ENCODE results near the gene COG2.
A peak's percentile ranks its signal among the peaks of the same experiment; 100 is the strongest.
"Not testable (repeated sequence)": the region's sequence is repeated elsewhere in the genome, so short reads cannot be mapped to it uniquely, and the experiment has no call there.

COG2 gene

GRCh38 chr1:230642263-230642959 lies at the start of gene COG2:
COG2 (plus strand) TSS chr1:230642481; CDS start chr1:230642607, 126 bp downstream.
- peak; percentile 99 for DNase-seq (ENCODE audit: low read depth, low spot score)

GRCh38 chr1:230592848-230593414 lies 49.4 kb upstream of the COG2 start:
- no peak for DNase-seq (ENCODE audit: low read depth, low spot score)

GRCh38 chr1:230594214-230594773 lies 48.0 kb upstream of the COG2 start:
- DNase-seq (ENCODE audit: low read depth, low spot score), result no peak

GRCh38 chr1:230595181-230595580 lies 47.1 kb upstream of the COG2 start:
- DNase-seq (ENCODE audit: low read depth, low spot score), result no peak

GRCh38 chr1:230596306-230596705 lies 46.0 kb upstream of the COG2 start:
- DNase-seq (ENCODE audit: low read depth, low spot score), result no peak

GRCh38 chr1:230598745-230599144 lies 43.5 kb upstream of the COG2 start:
- no peak for DNase-seq (ENCODE audit: low read depth, low spot score)

- DNase-seq (ENCODE audit: low read depth, low spot score), result peak; percentile 25
Observed at GRCh38 chr1:230599926-230600656, 42.2 kb upstream of the COG2 start.

GRCh38 chr1:230600657-230601400 lies 41.5 kb upstream of the COG2 start:
- DNase-seq (ENCODE audit: low read depth, low spot score), result not testable (repeated sequence)

GRCh38 chr1:230609208-230609607 lies 33.1 kb upstream of the COG2 start:
- DNase-seq (ENCODE audit: low read depth, low spot score), result no peak

- DNase-seq (ENCODE audit: low read depth, low spot score), result no peak
Observed at GRCh38 chr1:230610589-230610988, 31.7 kb upstream of the COG2 start.

- DNase-seq (ENCODE audit: low read depth, low spot score), result no peak
Observed at GRCh38 chr1:230611128-230611877, 31.0 kb upstream of the COG2 start.

- DNase-seq (ENCODE audit: low read depth, low spot score), result no peak
Observed at GRCh38 chr1:230611878-230612235, 30.4 kb upstream of the COG2 start.

GRCh38 chr1:230612651-230613050 lies 29.6 kb upstream of the COG2 start:
- DNase-seq (ENCODE audit: low read depth, low spot score), result no peak

- DNase-seq (ENCODE audit: low read depth, low spot score), result no peak
Observed at GRCh38 chr1:230614121-230614520, 28.2 kb upstream of the COG2 start.

GRCh38 chr1:230618537-230618936 lies 23.7 kb upstream of the COG2 start:
- no peak for DNase-seq (ENCODE audit: low read depth, low spot score)

- no peak for DNase-seq (ENCODE audit: low read depth, low spot score)
Observed at GRCh38 chr1:230620649-230621323, 21.5 kb upstream of the COG2 start.

GRCh38 chr1:230621324-230622030 lies 20.8 kb upstream of the COG2 start:
- DNase-seq (ENCODE audit: low read depth, low spot score), result no peak

GRCh38 chr1:230622151-230622550 lies 20.1 kb upstream of the COG2 start:
- DNase-seq (ENCODE audit: low read depth, low spot score), result no peak

- no peak for DNase-seq (ENCODE audit: low read depth, low spot score)
Observed at GRCh38 chr1:230624097-230624713, 18.1 kb upstream of the COG2 start.
